Activated naive CD4-positive, alpha-beta T cell treated with anti-CD3 and anti-CD28 coated beads, Interleukin-2, amount 50 U/mL, for 24 hours (primary cell): ENCODE data around the gene CTR9.
A peak's percentile ranks its signal among the peaks of the same experiment; 100 is the strongest.

ENCODE experiments used
- H3K27ac Mint-ChIP-seq: one replicate; pipeline ENCODE4 v1.8.0; 2021; ENCODE audit warnings: mild to moderate bottlenecking, mixed read lengths
- H3K27me3 Mint-ChIP-seq: one replicate; pipeline ENCODE4 v1.8.0; 2021; ENCODE audit warnings: mixed read lengths
- H3K36me3 Mint-ChIP-seq: one replicate; pipeline ENCODE4 v1.8.0; 2021; ENCODE audit warnings: mixed read lengths
- H3K4me1 Mint-ChIP-seq: one replicate; pipeline ENCODE4 v1.8.0; 2021; ENCODE audit warnings: mixed read lengths
- H3K4me3 Mint-ChIP-seq: one replicate; pipeline ENCODE4 v1.8.0; 2021; ENCODE audit warnings: mild to moderate bottlenecking, mixed read lengths
- H3K9me3 Mint-ChIP-seq: one replicate; pipeline ENCODE4 v1.8.0; 2021; ENCODE audit warnings: mixed read lengths

The CTR9 gene

DNA sequence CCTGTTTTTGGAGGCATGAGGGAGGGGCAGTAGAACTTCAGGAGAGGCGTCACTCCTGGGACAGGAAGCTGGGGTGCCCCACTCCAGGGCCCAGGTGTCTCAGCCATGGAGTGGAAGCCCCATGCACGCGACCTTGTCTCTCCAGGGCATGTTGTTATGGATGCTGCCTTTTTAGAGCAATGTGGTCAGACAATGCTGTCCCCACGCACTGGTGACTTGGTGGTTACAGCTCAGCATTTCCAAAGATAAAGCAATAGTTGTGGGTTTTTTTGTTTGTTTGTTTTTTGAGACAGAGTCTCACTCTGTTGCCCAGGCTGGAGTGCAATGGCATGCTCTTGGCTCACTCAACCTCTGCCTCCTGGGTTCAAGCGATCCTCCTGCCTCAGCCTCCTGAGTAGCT is 35.4 kb downstream of the CTR9 start:
- H3K36me3 Mint-ChIP-seq: no peaks in the 10 kb centered on the region
- H3K27me3 Mint-ChIP-seq: no peaks in the 10 kb centered on the region
- H3K9me3 Mint-ChIP-seq: no peaks in the 10 kb centered on the region
- H3K4me3 Mint-ChIP-seq: no peak overlapping the region
- H3K27ac Mint-ChIP-seq: no peak overlapping the region
- no peaks in the 10 kb centered on the region for H3K4me1 Mint-ChIP-seq

DNA sequence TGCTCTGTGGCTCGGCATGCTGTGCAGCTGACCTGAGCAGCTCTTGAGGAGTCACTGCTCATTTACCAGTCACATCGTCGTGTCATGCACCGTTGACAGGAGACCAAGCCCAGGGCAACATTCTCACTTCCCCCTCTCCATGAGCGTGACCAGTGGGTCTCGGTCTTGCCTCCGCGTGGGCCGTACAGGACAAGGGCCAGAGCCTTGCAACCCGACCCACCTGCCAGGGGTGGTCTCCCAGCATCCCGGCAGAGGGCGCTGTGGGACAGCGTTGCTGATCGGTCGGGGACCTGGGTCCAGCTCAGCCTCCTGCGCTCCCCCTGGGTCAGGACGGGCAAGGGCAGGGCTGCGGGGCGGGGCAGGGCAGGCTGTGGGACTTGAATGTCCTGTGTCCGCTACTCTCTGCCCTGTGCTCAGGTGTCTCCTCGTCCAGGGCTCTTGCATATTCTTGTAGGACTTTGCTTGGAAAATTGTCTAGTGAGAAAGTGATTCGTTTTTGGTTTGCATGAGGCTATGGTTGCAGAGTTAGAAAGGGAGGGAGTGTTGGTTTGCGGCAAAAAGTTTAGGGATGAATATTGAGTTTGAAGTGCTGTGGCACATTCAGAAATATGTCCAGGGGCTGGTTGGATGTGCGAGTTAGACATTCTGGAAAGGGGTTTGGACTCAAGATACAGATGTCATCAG is 41.5 kb downstream of the CTR9 start:
- Mint-ChIP-seq H3K36me3 (peaks cover 11% of the 10 kb centered on the region), H3K27me3 (peaks cover 3% of the 10 kb centered on the region), H3K4me3 (peak overlapping the region; percentile 8), H3K9me3 (no peaks in the 10 kb centered on the region), H3K27ac (no peak overlapping the region), H3K4me1 (peaks cover 38% of the 10 kb centered on the region)

DNA sequence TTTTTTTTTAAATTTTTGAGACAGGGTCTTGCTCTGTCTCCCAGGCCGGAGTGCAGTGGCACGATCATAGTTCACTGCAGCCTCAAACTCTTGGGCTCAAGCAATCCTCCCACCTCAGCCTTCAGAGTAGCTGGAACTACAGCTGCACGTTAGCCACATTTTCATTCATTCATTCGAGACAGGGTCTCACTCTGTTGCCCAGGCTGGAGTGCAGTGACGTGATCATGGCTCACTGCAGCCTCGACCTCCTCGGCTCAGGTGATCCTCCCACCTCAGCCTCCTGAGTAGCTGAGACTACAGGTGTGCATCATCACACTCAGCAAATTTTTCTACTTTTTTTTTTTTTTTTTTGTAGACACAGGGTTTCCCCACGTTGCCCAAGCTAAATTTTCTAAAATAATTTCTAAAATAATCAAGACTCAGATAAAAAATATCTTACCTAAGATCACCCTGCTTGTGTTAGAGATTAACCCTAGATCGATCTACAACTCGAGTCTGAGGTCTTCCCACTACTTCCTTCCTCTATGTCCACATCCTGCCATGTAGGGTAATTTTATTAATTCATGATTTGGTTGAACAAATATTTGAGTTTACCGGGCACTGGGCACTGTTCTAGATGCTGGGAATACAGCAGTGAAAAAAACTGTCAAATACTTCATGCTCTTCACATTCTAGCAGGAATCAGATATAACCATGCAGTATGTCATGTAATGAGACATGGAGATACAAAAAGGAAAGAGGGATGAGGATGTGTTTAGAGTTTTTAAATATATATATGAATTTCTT is 42.6 kb downstream of the CTR9 start:
- peaks cover 11% of the 10 kb centered on the region for H3K36me3 Mint-ChIP-seq
- H3K4me1 Mint-ChIP-seq: peaks cover 49% of the 10 kb centered on the region
- H3K27me3 Mint-ChIP-seq: peaks cover 3% of the 10 kb centered on the region
- H3K9me3 Mint-ChIP-seq: no peaks in the 10 kb centered on the region
- H3K4me3 Mint-ChIP-seq: no peak overlapping the region
- H3K27ac Mint-ChIP-seq: peak overlapping the region; percentile 52

DNA sequence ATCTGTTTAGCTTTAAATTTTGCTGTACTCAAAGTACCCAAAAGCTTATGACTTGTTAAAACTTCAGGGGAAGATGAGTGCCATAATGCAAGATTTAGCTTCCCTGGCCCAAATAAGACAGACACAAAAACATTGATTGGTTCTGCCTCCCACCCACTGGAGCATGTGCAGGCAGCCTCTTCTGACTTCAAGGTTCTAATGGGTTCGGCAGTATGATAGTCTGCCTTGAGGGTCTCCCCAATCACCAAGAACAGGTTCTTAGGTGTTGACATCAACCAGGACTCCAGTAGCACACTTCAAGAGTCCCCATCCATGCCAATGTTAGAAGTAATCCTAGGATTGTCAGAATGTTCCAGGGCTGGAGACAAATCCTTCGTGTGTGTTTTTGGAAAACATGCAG is 45.1 kb downstream of the CTR9 start:
- peaks cover 3% of the 10 kb centered on the region for H3K27me3 Mint-ChIP-seq
- no peaks in the 10 kb centered on the region for H3K9me3 Mint-ChIP-seq
- H3K4me1 Mint-ChIP-seq: peaks cover 74% of the 10 kb centered on the region
- no peak overlapping the region for H3K4me3 Mint-ChIP-seq
- peaks cover 25% of the 10 kb centered on the region for H3K36me3 Mint-ChIP-seq
- no peak overlapping the region for H3K27ac Mint-ChIP-seq

DNA sequence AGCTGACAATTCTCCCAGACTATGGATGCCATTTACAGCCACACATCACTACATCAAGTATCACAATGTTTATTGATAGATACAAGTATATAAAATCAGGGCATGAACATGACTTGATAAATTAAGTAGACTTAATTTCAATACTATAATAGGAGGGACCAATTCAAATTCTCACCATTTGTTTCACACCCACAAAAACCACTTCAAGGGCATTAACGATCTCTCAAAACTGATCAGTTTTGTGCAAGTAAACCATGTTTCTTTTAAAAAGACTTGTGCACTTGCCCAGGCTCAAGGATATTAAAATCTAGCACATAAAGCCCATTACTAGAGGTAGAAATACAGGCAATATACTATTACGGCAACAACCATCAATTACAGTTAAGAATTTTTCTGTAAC is 46.0 kb downstream of the CTR9 start:
- Mint-ChIP-seq H3K4me3 (no peak overlapping the region), H3K4me1 (peaks cover 82% of the 10 kb centered on the region), H3K27me3 (peaks cover 1% of the 10 kb centered on the region), H3K9me3 (no peaks in the 10 kb centered on the region), H3K36me3 (peaks cover 30% of the 10 kb centered on the region), H3K27ac (peak overlapping the region; percentile 84)

DNA sequence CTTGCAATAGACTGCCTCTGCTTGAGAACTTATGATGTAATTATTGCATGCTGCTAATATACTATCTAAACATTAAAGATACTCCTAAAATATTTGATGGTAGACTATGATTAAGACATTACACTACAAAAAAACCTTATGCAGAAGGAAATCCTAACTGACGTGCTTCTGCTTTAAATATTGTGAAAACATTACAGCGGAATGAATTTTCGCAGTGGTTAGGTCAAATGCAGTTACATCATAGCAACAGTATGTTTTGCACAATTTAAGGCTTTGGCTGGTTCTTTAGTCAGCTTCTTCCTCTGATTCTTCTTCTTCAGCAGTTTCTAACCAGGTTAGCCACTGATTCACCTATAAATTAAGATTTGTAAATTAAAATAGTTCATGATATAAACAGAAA is 46.5 kb downstream of the CTR9 start:
- Mint-ChIP-seq H3K4me3 (no peak overlapping the region), H3K27ac (no peak overlapping the region), H3K27me3 (peaks cover 1% of the 10 kb centered on the region), H3K4me1 (peaks cover 82% of the 10 kb centered on the region), H3K9me3 (no peaks in the 10 kb centered on the region), H3K36me3 (peaks cover 30% of the 10 kb centered on the region)

DNA sequence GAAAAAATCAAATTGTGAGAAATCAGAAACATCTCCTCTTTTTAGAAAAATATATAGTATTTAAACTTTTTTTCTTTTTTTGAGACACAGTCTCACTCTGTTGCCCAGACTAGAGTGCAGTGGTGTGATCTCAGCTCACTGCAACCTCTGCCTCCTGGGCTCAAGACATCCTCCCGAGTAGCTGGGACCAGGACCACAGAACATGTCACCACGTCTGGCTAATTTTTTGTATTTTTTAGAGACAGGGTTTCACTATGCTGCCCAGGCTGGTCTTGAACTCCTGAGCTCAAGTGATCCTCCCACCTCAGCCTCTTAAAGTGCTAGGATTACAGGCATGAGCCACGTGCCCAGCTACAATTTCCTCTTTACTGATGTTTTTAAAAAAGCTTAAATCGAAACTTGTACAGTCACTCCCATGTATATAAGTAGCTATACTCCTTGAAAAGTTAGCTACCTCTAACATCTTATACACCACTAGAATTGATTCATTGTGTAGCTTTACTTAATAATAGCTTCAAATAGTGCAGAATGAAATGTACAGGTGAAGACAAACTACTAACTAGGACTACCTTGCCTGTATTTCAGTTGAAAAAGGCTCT is 47.4 kb downstream of the CTR9 start:
- Mint-ChIP-seq H3K4me3 (peak overlapping the region; percentile 42), H3K27me3 (no peaks in the 10 kb centered on the region), H3K36me3 (peaks cover 32% of the 10 kb centered on the region), H3K27ac (peak overlapping the region; percentile 81), H3K9me3 (no peaks in the 10 kb centered on the region), H3K4me1 (peaks cover 80% of the 10 kb centered on the region)

DNA sequence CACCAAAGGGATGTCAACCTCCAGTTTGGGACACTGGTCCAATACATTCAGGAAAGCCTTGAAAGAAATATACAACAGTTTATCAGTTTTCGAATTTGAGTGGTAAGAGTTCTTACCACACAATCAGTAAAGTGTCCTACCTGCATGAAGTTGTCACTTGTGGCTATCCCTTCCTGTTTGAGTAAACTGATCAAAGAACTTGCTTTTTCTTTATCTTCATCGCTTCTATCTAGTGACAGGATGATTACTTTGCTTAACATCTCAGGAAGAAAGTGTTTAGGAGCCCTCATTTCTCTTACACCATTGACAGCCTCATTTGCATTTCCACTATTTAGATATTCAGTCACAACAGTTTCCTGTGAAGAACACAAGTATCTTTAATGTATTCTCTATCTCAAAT is 49.2 kb downstream of the CTR9 start:
- H3K27ac Mint-ChIP-seq: peak overlapping the region; percentile 91
- no peaks in the 10 kb centered on the region for H3K27me3 Mint-ChIP-seq
- peak overlapping the region; percentile 77 for H3K4me3 Mint-ChIP-seq
- no peaks in the 10 kb centered on the region for H3K9me3 Mint-ChIP-seq
- H3K36me3 Mint-ChIP-seq: peaks cover 44% of the 10 kb centered on the region
- H3K4me1 Mint-ChIP-seq: peaks cover 86% of the 10 kb centered on the region

DNA sequence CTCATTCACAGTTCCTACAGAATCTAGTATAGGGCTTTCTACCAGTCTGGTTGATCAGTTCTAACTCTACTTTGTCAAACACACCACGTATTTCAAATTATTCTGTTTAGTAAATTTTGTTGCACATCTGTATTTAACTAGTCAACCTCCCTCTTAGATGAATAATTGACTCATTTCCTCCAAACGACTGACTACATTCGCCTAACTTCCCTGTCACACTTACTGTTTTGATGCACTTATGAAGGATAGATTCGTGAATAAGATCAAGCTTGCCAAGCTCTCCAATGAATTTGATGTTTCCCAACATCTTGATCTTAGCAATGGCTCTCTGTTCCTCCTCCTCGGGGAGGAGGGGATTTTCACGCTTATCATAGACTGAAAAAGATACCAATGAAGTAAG is 52.6 kb downstream of the CTR9 start:
- H3K27ac Mint-ChIP-seq: peak overlapping the region; percentile 81
- no peaks in the 10 kb centered on the region for H3K9me3 Mint-ChIP-seq
- no peaks in the 10 kb centered on the region for H3K27me3 Mint-ChIP-seq
- H3K36me3 Mint-ChIP-seq: peaks cover 56% of the 10 kb centered on the region
- H3K4me3 Mint-ChIP-seq: peak overlapping the region; percentile 27
- H3K4me1 Mint-ChIP-seq: peaks cover 78% of the 10 kb centered on the region

DNA sequence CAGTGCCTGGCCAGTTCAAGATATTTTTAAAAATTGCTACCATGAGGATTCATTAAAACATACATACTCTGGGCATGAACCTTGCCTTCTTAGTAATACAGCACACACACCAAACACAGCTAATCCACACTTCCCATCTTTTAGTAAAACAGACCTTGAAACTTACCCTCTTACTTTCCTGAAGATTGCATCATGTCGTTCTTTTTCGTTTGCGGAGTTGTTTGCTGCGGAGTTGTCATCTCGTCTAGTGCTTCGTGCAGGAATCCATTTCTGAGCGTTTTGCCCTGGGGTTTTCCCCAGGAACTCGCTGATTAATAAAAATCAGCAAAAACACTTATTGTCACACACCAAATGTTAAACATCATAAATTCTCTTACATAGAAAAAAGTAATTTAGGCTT is 54.7 kb downstream of the CTR9 start:
- no peaks in the 10 kb centered on the region for H3K27me3 Mint-ChIP-seq

DNA sequence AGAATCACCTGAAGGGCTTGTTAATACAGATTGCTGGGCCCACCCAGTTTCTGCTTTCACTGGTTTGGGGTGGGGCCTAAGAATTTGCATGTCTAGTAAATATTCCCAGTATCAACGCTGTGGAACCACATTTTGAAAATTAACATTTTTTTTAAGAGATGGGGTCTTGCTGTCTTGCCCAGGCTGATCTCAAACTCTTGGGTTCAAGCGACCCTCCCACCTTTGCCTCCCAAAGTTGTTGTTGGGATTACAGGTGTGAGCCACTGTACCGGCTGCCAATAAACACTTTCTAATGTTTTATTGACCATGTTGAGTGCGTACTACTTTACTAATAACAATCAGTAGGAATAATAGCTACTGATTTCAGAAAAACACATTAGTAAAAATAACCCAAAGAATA is 55.2 kb downstream of the CTR9 start:
- H3K4me3 Mint-ChIP-seq: peak overlapping the region; percentile 94
- H3K27me3 Mint-ChIP-seq: no peaks in the 10 kb centered on the region
- H3K36me3 Mint-ChIP-seq: peaks cover 42% of the 10 kb centered on the region
- no peaks in the 10 kb centered on the region for H3K9me3 Mint-ChIP-seq
- H3K27ac Mint-ChIP-seq: peak overlapping the region; percentile 96
- H3K4me1 Mint-ChIP-seq: peaks cover 64% of the 10 kb centered on the region

More for the DNA sequence above, 54.7 kb downstream of the CTR9 start:
- Mint-ChIP-seq H3K27ac (peak overlapping the region; percentile 96), H3K4me3 (peak overlapping the region; percentile 94), H3K4me1 (peaks cover 68% of the 10 kb centered on the region), H3K36me3 (peaks cover 43% of the 10 kb centered on the region), H3K9me3 (no peaks in the 10 kb centered on the region)

DNA sequence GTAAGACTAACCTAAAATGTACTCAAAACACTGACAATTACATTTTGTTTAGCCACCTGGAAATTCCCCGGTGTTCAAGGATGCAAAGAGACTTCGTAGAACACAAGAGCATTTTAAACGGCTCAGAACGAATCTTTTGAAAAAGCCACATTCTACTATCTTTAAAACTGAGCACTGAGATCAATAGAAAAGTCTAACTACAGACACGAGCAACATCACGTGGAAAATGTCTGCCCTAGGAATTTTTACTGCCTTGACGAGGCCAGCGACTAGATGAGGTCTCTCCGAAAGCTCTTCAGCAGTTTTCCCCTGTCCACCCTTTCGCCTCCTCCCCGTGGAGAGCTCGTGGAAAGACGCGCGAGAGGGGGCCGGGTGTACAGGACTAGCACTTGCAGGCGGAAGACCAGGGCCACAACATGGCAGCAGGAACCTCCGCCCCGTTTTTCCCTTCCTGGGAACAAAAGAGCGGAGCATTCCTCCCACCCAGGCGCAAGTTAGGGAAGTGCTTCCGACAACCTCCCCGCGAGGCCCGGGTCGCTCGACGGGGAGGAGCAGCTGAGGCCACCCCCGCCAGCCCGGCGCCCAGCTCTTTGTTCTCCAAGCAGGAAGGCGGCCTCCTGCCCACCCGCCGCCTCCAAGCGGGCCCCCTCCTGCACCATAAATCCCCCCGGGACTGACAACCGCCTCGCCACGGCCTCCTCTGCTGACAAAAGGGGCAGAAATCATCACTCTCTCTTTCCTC is 56.6 kb downstream of the CTR9 start:
- H3K36me3 Mint-ChIP-seq: peaks cover 37% of the 10 kb centered on the region
- no peaks in the 10 kb centered on the region for H3K27me3 Mint-ChIP-seq
- peak overlapping the region; percentile 94 for H3K4me3 Mint-ChIP-seq
- H3K4me1 Mint-ChIP-seq: peaks cover 50% of the 10 kb centered on the region
- H3K9me3 Mint-ChIP-seq: no peaks in the 10 kb centered on the region
- peak overlapping the region; percentile 98 for H3K27ac Mint-ChIP-seq

DNA sequence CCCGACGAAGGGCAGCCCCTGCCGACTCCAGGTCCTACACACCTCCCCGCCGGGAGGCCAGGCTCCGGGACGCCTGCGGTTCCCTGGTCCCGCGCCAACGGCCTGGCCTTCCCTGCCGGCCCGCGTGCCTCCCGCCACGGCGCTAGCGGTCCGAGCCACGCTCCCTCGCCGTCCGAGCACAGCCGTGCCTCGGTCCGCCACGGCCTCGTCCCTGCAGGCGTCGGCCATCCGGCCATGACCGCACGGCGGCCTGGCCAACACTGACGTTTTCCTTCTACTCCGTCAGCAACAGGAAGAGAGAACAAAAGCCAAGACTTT is 57.1 kb downstream of the CTR9 start:
- Mint-ChIP-seq H3K9me3 (no peaks in the 10 kb centered on the region), H3K27me3 (no peaks in the 10 kb centered on the region), H3K27ac (peak overlapping the region; percentile 98), H3K4me1 (peaks cover 49% of the 10 kb centered on the region), H3K4me3 (peak overlapping the region; percentile 94), H3K36me3 (peaks cover 37% of the 10 kb centered on the region)

DNA sequence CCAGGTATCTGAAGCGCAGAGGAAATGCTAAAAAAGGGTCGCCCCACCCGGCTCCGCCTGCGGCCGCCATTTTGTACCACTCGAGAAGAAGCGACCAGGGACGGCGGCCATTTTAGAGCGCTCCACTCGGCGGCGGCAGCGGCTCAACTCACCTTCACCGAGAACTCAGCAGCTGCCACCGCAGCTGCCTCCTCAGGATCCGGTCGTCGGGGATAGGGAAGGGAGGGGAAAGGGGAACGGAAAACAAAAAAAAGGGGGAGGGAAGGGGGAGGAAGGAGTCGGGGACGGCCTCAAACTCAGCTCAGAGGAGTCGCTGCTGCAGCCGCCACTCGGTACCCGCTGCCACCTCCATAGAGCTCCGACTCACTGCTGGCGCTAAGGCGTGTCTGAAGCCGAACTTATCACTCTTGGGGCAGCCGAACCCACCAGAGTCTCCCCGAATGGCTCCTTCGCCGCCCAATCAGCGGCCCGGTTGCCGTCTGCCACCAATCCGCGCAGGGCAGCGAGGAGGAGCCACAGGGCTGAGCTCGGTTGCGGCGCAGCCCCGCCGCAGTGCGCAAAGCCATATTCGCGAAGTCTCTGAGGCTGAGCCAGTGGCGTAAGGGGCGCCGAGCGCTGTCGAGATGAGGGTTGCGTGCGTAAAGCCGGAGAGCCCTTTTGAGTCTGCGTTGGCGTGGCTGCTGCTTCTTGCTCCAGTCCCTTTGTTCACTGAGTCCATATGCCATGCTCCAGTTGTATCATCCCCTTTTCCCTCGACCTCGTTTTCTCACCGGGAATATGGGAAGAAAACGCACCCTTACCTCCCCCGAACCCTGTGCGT is 57.7 kb downstream of the CTR9 start, which contains the start of gene EIF4G2:
Gene EIF4G2, minus strand, starts transcription at position 374 of the 820 bp plus-strand sequence.
- peaks cover 32% of the 10 kb centered on the region for H3K36me3 Mint-ChIP-seq
- no peaks in the 10 kb centered on the region for H3K9me3 Mint-ChIP-seq
- H3K27ac Mint-ChIP-seq: peak within 1 kb of the TSS; percentile 98
- H3K27me3 Mint-ChIP-seq: no peaks in the 10 kb centered on the region
- peak within 1 kb of the TSS; percentile 94 for H3K4me3 Mint-ChIP-seq
- peaks cover 43% of the 10 kb centered on the region for H3K4me1 Mint-ChIP-seq
